Endothelial cell of umbilical vein (primary cell): ENCODE measurements around the gene LRP5.
"Not testable (repeated sequence)": the region's sequence is repeated elsewhere in the genome, so short reads cannot be mapped to it uniquely, and the experiment has no call there.

Source experiments
- CTCF ChIP-seq, 2 donors: IDR thresholded peaks; 1 replicate in 1 of 2; 2 replicates in 1 of 2; pipeline ENCODE4 v1.5.1; 2011; ENCODE audit warnings: low read length in 2 of 2, mild to moderate bottlenecking in 2 of 2, moderate library complexity in 2 of 2, control low read depth in 1 of 2, inconsistent platforms in 1 of 2, low read depth in 1 of 2; ENCODE audit not compliant: insufficient read depth in 1 of 2; ENCODE audit errors: extremely low read depth in 1 of 2
- EZH2 ChIP-seq: IDR thresholded peaks from 2 replicates; pipeline ENCODE4 v1.6.1; 2012; ENCODE audit warnings: borderline replicate concordance, low read depth, mild to moderate bottlenecking, moderate library complexity, low read length, inconsistent platforms; ENCODE audit not compliant: severe bottlenecking
- MYC ChIP-seq: IDR thresholded peaks from one replicate; pipeline ENCODE4 v1.6.1; 2011; ENCODE audit warnings: mild to moderate bottlenecking, low read depth, low read length
- POLR2A ChIP-seq: IDR thresholded peaks from 2 replicates; pipeline ENCODE4 v1.6.1; 2012; ENCODE audit warnings: low read depth, mild to moderate bottlenecking, control low read depth, low read length
- POLR2AphosphoS5 ChIP-seq: IDR thresholded peaks from 2 replicates; pipeline ENCODE4 v1.6.1; 2012; ENCODE audit warnings: low read depth, mild to moderate bottlenecking, control low read depth, low read length, moderate library complexity; ENCODE audit not compliant: insufficient read depth
- TF ChIP-seq, protein P1 (sequence below): IDR thresholded peaks from 2 replicates; pipeline ENCODE4 v1.6.1; 2011; ENCODE audit not compliant: insufficient read depth, insufficient read length

- TF ChIP-seq POLR2AphosphoS5; CTCF (IDR thresholded peaks at IDR 0.05; ENCODE audit: extremely low read depth in 1 of 2, insufficient read depth in 1 of 2, low read depth in 1 of 2, low read length in 2 of 2); POLR2A; MYC; EZH2: not testable (repeated sequence)
- TF ChIP-seq, protein P1, sequence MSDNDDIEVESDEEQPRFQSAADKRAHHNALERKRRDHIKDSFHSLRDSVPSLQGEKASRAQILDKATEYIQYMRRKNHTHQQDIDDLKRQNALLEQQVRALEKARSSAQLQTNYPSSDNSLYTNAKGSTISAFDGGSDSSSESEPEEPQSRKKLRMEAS: not testable (repeated sequence)
Observed at GRCh38 chr11:68299517-68299879, 12.9 kb upstream of the LRP5 start.
